ENCODE measurements around the gene IFNL2. TPM values are rescaled to one million over a fixed set of nuclear protein-coding genes. Genes with fewer than 3 reads are reported as not detected.
"Not testable (repeated sequence)": the region's sequence is repeated elsewhere in the genome, so short reads cannot be mapped to it uniquely, and the experiment has no call there.

IFNL2 gene
- total RNA-seq, 4 donors from 2014 or later = not detected

DNA sequence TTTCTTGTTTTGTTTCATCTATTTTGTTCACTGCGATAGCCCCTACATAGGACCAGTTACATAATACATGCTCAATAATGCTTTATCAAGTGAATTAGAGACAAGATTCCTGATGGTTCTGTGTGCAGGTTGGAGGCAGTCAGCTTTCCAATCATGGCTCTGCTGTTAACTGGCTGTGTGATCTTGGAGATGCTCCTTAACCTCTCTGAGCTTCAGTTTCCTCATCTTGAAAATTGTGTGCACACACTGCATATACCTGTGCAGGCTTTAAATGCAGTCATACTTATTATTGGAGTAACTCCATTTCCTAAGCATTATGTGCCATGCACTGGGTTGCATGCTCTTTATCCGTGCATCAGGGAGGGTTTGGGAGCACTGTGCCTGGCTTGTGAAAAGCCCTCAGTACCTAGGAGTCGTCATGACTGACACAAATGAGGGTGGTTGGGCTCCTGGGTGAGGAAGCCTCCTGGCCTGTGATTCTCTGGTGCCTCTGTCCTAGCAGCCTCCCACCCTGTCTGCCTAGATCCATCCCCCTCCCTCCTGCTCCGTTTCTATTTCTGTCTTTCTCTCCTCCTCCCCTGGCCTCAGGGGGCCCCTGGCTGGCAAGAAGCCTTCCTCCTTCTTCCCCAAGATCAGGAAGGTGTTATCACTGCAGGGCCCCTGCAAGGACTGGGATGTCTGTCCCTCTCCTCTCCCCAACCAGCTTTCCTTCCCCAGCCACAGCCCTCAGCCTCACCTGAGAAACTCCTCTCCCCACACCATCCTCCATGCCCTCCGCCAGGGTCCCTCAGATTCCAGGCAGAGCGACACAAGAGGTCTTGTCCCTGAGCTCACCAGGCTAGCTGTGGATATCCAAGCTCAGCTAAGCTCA, 36.7 kb downstream of the IFNL2 start:
- peak in 1 of 2 donors; percentile 77 for DNase-seq (ENCODE audit: low spot score in 2 of 2)
- TF ChIP-seq, protein P1, sequence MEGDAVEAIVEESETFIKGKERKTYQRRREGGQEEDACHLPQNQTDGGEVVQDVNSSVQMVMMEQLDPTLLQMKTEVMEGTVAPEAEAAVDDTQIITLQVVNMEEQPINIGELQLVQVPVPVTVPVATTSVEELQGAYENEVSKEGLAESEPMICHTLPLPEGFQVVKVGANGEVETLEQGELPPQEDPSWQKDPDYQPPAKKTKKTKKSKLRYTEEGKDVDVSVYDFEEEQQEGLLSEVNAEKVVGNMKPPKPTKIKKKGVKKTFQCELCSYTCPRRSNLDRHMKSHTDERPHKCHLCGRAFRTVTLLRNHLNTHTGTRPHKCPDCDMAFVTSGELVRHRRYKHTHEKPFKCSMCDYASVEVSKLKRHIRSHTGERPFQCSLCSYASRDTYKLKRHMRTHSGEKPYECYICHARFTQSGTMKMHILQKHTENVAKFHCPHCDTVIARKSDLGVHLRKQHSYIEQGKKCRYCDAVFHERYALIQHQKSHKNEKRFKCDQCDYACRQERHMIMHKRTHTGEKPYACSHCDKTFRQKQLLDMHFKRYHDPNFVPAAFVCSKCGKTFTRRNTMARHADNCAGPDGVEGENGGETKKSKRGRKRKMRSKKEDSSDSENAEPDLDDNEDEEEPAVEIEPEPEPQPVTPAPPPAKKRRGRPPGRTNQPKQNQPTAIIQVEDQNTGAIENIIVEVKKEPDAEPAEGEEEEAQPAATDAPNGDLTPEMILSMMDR (IDR thresholded peaks at IDR 0.05) = no peak
- no peak for TF ChIP-seq POLR2A (IDR thresholded peaks at IDR 0.05)
- intact Hi-C loops (cut with DNase I; ENCODE audit: low total_unique reads) = no loop called here
- 46 to 53% methylated on average over 6 of the region's 6 CpGs for WGBS, 2 donors
- no peak overlapping the region for H3K4me3 ChIP-seq (ENCODE audit: low read depth, poor library complexity, severe bottlenecking)

DNA sequence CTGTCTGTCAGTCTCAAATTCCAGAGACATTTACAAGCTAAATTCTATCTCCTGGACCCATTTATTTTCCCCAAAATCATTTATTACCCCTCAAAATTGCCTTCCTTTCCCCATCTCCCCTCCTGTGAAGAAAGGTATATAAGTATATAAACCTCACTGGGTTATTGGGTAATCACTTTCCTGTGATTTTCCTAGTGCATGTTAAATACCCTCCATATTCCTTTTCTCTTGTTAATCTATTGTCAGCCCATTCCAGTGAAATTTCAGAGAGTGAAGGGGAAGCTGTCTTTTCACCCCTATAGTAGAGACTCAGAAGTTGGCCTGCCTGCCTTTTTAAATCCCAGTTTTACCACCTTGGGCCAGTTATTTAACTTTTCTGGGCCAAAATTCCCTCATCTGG, 37.9 kb downstream of the IFNL2 start:
- H3K4me3 ChIP-seq (ENCODE audit: low read depth, poor library complexity, severe bottlenecking) = no peak overlapping the region
- DNase-seq (ENCODE audit: low spot score in 2 of 2) = no peak
- TF ChIP-seq, protein P1 (IDR thresholded peaks at IDR 0.05) = no peak
- no peak for TF ChIP-seq POLR2A (IDR thresholded peaks at IDR 0.05)
- intact Hi-C loops (cut with DNase I; ENCODE audit: low total_unique reads) = no loop called here

DNA sequence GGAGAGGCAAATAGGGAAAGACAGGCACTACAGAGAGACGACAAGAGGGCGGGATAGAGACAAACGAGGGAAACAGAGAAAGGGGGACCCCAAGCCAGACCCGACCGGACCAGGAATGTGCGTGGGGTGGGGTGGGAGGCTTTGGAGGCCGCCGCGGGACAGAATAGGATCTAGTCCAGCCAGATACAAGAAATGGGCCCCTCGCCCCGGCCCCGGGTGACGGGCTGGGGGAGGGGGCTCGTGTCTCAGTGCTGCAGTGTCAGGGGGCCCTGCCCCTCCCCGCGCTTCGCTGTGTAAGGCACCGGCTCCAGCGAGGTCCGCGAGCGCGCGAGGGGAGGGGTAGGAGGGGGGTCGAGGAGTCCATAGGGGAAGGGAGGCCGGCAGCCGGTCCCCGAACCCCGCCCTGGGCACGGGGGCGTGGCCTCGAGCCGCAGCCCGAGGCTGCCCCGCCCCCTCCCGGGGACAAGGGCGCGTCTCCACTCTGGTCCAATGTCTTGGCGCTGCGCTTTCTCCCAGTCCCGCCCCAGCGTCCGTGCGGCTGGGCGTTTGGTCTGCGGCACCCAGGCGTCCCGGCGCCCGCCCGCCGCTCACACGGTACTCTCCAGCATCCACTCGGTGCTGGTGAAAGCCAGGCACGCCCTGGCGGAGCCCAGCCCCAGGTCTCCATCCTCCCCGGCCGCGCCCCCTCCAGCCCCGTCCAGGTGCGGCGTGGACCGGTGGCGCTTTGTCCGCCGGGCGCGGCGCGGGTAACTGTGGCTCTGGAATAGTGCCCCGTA, 39.0 kb downstream of the IFNL2 start:
- intact Hi-C loops (cut with DNase I; ENCODE audit: low total_unique reads) = no loop called here
- H3K4me3 ChIP-seq (ENCODE audit: low read depth, poor library complexity, severe bottlenecking) = no peak overlapping the region
- WGBS, 2 donors = 26 to 35% methylated on average over 13 to 36 of the region's 71 CpGs
- TF ChIP-seq POLR2A (IDR thresholded peaks at IDR 0.05) = no peak
- TF ChIP-seq, protein P1 (IDR thresholded peaks at IDR 0.05) = no peak
- peak in 1 of 2 donors; percentile 73 for DNase-seq (ENCODE audit: low spot score in 2 of 2)

DNA sequence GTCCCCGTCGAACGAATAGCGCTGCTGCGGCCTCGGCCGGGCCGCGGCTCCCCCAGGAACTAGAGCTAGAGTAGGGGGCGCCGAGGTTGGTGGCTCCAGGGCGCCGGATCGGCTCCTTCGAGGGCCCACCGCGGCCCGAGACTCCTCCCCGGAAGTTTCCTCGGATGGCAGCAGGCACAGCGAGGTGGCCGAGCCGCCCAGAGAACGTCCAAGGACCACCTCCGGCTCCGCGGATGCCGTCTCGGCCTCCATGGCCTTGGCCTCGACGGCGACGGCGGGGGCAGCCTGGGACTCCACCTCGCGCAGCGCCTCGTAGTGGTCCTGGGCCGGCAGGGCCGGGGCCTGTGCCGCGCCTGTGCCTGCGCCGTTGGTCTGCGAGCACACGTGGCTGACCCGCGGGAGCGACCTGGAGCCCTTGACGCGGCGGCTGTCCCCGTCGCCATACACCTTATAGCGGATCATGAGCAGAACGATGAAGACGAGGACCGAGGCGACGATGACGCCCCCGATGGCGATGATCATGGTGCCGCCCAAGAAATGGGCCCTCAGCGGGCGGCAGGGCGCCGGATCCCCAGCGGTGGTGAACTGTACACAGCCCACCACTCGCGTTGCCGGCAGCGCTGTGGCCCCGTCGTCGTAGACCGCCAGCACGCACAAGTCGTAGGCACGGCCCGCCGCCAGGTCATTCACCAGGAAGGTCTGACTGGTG, 39.8 kb downstream of the IFNL2 start:
- peak in 1 of 2 donors; percentile 82 for DNase-seq (ENCODE audit: low spot score in 2 of 2)
- WGBS, 2 donors = 10 to 28% methylated on average over 27 to 39 of the region's 82 CpGs
- TF ChIP-seq, protein P1 (IDR thresholded peaks at IDR 0.05) = no peak
- TF ChIP-seq POLR2A (IDR thresholded peaks at IDR 0.05) = no peak
- H3K4me3 ChIP-seq (ENCODE audit: low read depth, poor library complexity, severe bottlenecking) = no peak overlapping the region
- intact Hi-C loops (cut with DNase I; ENCODE audit: low total_unique reads) = no loop called here

DNA sequence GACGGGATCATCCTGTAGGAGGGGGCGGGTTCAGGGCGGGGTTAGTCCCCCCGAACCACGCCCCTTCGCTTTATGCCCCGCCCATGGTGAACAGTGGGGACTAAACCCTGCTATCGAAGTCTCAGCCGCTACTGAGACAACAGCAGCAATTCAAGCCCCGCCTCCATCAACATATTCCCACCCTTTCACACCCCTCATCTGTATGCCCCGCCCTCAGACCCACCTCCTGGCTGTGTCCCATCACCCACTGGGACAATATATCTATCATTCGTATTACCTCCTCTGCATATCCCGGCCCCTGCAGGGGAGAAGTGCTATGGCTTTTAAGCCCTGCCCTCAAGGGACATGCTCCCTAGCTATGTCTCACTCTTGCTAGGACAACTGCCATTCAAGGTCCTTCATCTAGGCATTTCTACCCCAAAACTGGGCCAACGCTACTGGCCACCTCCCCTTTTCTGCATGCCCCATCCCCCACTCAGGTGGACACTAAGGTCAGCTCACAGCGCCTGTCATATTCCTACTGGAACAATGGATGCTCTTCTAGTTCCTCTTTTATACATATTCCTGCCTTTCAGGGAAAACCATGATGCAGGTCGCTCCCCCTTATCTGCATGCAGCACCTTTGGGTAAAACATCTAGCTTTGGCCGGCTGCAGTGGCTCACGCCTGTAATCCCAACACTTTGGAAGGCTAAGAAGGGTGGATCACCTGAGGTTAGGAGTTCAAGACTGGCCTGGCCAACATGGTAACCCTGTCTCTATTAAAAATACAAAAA, 40.5 kb downstream of the IFNL2 start:
- WGBS, 2 donors = 48 to 49% methylated on average over 17 to 18 of the region's 18 CpGs

DNA sequence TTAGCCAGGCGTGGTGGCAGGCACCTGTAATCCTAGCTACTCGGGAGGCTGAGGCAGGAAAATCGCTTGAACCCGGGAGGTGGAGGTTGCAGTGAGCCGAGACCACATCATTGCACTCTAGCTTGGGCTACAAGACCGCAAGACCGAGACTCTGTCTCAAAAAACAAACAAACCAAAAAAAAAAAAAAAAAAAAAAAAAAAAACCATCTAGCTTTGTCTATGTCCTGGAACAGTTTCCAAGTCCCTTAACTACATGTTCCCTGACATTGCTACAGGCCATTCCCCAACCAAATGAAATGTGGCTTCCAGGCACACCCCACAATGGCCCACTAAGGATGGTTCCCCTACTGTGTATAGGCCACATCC, 41.1 kb downstream of the IFNL2 start:
- H3K4me3 ChIP-seq (ENCODE audit: low read depth, poor library complexity, severe bottlenecking); intact Hi-C loops (cut with DNase I; ENCODE audit: low total_unique reads); DNase-seq (ENCODE audit: low spot score in 2 of 2): not testable (repeated sequence)
- 84 to 95% methylated on average over 7 of the region's 7 CpGs for WGBS, 2 donors

More for the DNA sequence above, 40.5 kb downstream of the IFNL2 start:
- H3K4me3 ChIP-seq (ENCODE audit: low read depth, poor library complexity, severe bottlenecking) = no peak overlapping the region
- TF ChIP-seq, protein P1 (IDR thresholded peaks at IDR 0.05) = no peak
- TF ChIP-seq POLR2A (IDR thresholded peaks at IDR 0.05) = no peak
- DNase-seq (ENCODE audit: low spot score in 2 of 2) = peak in 1 of 2 donors; percentile 68
- intact Hi-C loops (cut with DNase I; ENCODE audit: low total_unique reads) = no loop called here
